ENCODE data around the gene SLC25A51.

SLC25A51 gene

GRCh38 chr9:37923796-37924427 lies 20.0 kb upstream of the SLC25A51 start:
- peaks cover 51% of the 10 kb centered on the region for H3K4me1 Mint-ChIP-seq
- no peak for TF ChIP-seq CTCF (IDR thresholded peaks at IDR 0.05; ENCODE audit: unreplicated experiment in 3 of 3)

GRCh38 chr9:37923118-37923795 lies 19.3 kb upstream of the SLC25A51 start:
- H3K36me3 Mint-ChIP-seq (ENCODE audit: low read depth): no peaks in the 10 kb centered on the region
- peaks cover 58% of the 10 kb centered on the region for H3K4me1 Mint-ChIP-seq
- TF ChIP-seq CTCF (IDR thresholded peaks at IDR 0.05; ENCODE audit: unreplicated experiment in 3 of 3): no peak
- no peak overlapping the region for H3K4me3 Mint-ChIP-seq
- H3K27me3 Mint-ChIP-seq (ENCODE audit: low read depth): peaks cover 5% of the 10 kb centered on the region
- no peaks in the 10 kb centered on the region for H3K9me3 Mint-ChIP-seq
- H3K27ac Mint-ChIP-seq: no peak overlapping the region

More at GRCh38 chr9:37923796-37924427, 20.0 kb upstream of the SLC25A51 start:
- no peak overlapping the region for H3K4me3 Mint-ChIP-seq
- H3K9me3 Mint-ChIP-seq: no peaks in the 10 kb centered on the region
- H3K36me3 Mint-ChIP-seq (ENCODE audit: low read depth): no peaks in the 10 kb centered on the region
- no peak overlapping the region for H3K27ac Mint-ChIP-seq
- peaks cover 4% of the 10 kb centered on the region for H3K27me3 Mint-ChIP-seq (ENCODE audit: low read depth)

- no peak overlapping the region for H3K4me3 Mint-ChIP-seq
- no peaks in the 10 kb centered on the region for H3K36me3 Mint-ChIP-seq (ENCODE audit: low read depth)
- H3K27me3 Mint-ChIP-seq (ENCODE audit: low read depth): peaks cover 8% of the 10 kb centered on the region
- no peak for TF ChIP-seq CTCF (IDR thresholded peaks at IDR 0.05; ENCODE audit: unreplicated experiment in 3 of 3)
- H3K4me1 Mint-ChIP-seq: peaks cover 59% of the 10 kb centered on the region
- peak overlapping the region in 2 of 3 experiments; percentile 2 to 55 for H3K27ac Mint-ChIP-seq
- H3K9me3 Mint-ChIP-seq: no peaks in the 10 kb centered on the region
These were observed 18.6 kb upstream of the SLC25A51 start for GRCh38 chr9:37922363-37923117.

DNA sequence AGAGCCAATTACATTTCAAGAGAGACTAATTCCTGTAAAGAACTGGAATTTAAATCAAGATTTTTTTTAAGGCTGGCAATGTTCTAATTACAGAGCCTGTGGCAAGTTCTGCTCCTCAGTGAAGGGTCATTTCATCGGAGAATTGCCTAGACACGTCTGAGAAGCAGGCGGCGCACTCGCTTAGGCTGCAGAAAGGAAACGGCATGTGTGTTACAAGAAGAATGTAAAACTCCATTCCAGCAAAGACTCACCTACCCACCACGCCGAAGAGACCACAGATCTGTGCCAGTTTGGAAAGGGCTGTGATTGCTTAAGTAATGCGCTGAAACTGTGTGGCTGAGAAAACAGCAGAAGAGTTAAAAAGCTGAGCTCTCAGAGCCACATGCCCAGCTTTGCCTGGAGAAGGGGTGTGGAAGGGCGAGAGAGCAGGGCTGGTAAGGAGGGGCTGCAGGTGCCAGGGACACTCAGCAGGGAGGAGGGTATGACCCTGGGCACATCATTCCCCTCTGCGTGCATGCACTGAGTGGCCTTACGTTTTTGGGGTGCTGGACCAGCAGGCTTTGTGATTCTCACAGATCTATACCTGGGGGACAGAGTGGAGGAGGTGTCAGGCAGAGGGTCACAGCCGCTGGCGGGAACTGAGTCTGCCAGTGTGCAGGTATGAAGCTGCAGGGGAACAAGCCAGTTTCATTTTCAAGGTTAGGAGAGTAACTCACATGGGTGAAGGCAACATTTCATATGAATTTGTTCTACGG lies 17.8 kb upstream of the SLC25A51 start:
- H3K27ac Mint-ChIP-seq: peak overlapping the region; percentile 47 to 58 (median 55)
- no peaks in the 10 kb centered on the region for H3K9me3 Mint-ChIP-seq
- no peak overlapping the region for H3K4me3 Mint-ChIP-seq
- peak in 1 of 3 experiments; percentile 9 for TF ChIP-seq CTCF (IDR thresholded peaks at IDR 0.05; ENCODE audit: unreplicated experiment in 3 of 3)
- H3K4me1 Mint-ChIP-seq: peaks cover 67% of the 10 kb centered on the region
- H3K27me3 Mint-ChIP-seq (ENCODE audit: low read depth): peaks cover 8% of the 10 kb centered on the region
- H3K36me3 Mint-ChIP-seq (ENCODE audit: low read depth): no peaks in the 10 kb centered on the region

DNA sequence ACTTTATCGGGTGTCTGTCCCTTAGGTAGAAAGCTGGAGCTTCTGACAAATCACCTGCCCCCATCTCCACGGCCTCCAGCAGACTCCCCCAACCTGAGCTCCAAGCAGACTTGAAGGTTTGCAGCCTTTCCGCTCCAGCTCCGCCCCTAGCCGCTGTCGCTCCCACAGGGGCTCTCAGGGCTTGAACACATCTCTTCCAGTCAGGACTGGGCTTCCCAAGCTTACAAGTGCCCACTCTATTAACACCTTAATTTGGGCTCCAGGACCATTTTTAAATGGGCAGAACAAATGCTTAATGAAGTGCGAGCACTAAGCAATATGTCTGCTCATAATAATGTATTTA lies 17.2 kb upstream of the SLC25A51 start:
- no peak overlapping the region for H3K4me3 Mint-ChIP-seq
- peaks cover 8% of the 10 kb centered on the region for H3K27me3 Mint-ChIP-seq (ENCODE audit: low read depth)
- H3K27ac Mint-ChIP-seq: peak overlapping the region in 2 of 3 experiments; percentile 55 to 58
- H3K9me3 Mint-ChIP-seq: no peaks in the 10 kb centered on the region
- no peak for TF ChIP-seq CTCF (IDR thresholded peaks at IDR 0.05; ENCODE audit: unreplicated experiment in 3 of 3)
- no peaks in the 10 kb centered on the region for H3K36me3 Mint-ChIP-seq (ENCODE audit: low read depth)
- peaks cover 69% of the 10 kb centered on the region for H3K4me1 Mint-ChIP-seq
